Dermis microvascular lymphatic vessel endothelial cell (primary cell): ENCODE measurements around the gene WDR35. TPM values are rescaled to one million over a fixed set of nuclear protein-coding genes. Genes with fewer than 3 reads are reported as not detected.
"Not testable (repeated sequence)": the region's sequence is repeated elsewhere in the genome, so short reads cannot be mapped to it uniquely, and the experiment has no call there.

Experiments used
- DNase-seq, 2 donors: peaks; one replicate each; pipeline versions ENCODE4 v3.0.0 to v3.0.0-alpha.2; 2010; ENCODE audit warnings: low read depth in 2 of 2
- total RNA-seq: library from RNA; depleted of rRNA; stranded (reverse); fragments of >200 nt; gene quantifications from 2 replicates; pipeline ENCODE4 v1.2.1, GENCODE V29; 2014

Gene WDR35
- total RNA-seq, 1 donor from 2014 or later: 5.0 TPM

- DNase-seq: no peak
Observed at GRCh38 chr2:19942199-19942598, 47.7 kb downstream of the WDR35 start.

DNA sequence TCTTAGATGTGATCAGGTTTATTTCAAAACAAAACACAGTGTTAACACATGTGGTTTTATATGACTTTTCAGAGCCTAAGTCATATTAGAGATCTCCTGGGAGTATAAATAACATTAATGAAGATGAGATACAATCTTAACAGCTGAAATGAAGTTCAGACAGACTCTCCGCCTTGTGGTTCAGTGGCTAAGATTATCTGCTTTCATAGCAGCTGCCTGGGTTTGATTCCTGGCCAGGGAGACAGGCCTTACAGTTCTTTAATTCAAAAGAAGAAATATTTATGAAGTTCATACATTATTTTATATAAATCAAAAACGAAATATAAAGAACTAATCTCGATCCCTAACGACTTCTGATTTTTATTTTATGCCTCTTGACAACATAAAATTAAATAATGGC lies 52.9 kb downstream of the WDR35 start:
- DNase-seq: no peak

- DNase-seq: no peak
Observed at GRCh38 chr2:19936203-19936602, 53.7 kb downstream of the WDR35 start.

DNA sequence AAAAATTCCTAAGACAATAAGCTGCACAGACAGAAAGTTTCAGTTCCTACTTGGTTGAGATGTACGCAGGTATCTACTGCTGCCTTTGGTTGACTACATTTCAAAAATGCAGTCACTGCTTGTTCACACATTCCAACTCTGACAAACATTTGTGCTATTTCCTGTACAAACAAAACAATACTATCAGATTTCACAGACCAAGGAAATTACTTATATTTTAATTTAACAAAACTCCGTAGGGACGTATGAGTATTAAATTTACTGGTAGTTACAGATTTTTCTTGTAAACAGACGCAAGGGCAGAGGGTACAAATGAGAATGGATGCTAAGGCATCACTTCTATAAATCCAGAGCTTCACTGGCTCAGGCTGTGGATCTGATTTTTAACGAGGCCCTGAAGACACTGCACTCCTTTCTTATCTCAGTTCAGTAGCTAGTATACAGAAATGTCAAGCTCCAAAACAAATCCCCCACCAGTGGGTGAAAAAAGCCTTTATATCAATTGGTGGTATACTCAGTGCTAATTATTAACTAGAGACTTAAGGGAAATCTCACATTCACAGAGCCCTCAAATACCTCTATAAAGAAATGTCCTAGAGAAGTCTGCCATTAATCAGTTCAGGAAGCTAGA lies 56.4 kb downstream of the WDR35 start:
- DNase-seq: peak; percentile 84 to 88

DNA sequence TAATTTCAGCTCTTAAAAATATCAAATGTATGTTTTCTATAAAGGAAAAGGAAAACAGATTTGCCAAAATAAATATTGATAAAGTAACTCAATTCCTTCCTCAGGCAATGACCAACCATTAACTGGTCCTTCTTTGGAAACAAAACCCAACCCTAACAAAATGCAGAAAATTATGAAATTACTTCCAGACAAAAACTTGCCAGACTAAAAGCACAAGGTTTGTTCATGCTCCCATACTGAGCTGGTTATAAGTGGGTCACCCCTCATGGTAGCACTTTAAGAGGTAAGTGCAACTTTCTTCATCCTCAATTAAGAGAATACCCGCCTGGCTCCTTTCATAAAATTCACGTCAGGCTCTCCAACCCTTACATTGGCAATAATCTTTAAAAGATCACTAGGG lies 57.0 kb downstream of the WDR35 start:
- DNase-seq: peak; percentile 20 to 66

DNA sequence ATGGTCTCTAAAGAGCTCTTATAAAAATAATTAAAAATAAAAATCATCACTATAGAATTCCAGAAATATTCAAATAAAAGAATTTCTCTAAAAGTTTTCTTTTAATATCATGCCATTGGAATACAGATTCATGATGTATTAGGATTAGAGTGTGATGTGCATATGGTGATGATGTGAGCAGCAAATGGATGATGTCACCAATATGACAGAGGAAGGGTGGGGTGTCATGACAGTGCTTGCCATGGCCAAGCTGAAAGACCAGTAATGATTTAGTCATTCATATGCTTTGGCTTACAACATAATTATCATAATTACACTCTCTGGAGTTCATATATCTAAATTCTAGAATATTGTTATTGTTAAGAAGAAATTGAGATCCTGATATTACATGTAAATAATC lies 60.7 kb downstream of the WDR35 start:
- DNase-seq: no peak

DNA sequence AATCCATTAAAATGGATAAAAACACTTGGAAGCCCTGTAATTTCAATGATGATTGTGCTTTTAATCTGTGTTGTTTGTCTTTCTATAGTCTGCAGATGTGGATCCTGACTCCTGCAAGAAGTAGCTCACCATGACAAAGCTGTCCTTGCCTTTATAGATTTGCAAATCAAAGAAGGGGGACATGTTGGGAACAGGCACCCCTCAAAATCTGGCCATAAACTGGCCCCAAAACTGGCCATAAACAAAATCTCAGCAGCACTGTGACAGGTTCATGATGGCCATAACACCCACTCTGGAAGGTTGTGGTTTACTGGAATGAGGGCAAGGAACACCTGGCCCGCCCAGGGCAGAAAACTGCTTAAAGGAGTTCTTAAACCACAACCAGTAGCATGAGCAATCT lies 62.1 kb downstream of the WDR35 start:
- DNase-seq: not testable (repeated sequence)

DNA sequence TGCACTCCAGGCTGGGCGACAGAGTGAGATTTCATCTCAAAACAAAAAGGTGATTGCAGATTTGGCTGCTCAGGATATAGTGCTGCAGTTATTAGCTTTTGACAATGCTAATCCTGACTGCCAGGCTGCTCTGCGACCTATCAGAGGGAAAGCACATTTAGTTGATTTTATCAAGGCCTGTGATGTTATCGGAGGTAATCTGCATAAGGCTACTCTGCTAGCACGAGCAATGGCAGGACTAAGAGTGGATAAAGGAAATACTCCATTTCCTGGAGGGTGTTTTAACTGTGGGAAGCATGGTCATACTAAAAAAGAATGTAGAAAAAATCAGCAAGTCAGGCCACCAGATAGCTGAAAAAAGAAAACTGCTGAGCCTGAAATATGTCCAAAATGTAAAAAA lies 65.4 kb downstream of the WDR35 start:
- peak; percentile 48 to 69 for DNase-seq

- not testable (repeated sequence) for DNase-seq
Observed at GRCh38 chr2:19922188-19922587, 67.7 kb downstream of the WDR35 start.

- no peak for DNase-seq
Observed at GRCh38 chr2:19916385-19916950, 73.4 kb downstream of the WDR35 start.

DNA sequence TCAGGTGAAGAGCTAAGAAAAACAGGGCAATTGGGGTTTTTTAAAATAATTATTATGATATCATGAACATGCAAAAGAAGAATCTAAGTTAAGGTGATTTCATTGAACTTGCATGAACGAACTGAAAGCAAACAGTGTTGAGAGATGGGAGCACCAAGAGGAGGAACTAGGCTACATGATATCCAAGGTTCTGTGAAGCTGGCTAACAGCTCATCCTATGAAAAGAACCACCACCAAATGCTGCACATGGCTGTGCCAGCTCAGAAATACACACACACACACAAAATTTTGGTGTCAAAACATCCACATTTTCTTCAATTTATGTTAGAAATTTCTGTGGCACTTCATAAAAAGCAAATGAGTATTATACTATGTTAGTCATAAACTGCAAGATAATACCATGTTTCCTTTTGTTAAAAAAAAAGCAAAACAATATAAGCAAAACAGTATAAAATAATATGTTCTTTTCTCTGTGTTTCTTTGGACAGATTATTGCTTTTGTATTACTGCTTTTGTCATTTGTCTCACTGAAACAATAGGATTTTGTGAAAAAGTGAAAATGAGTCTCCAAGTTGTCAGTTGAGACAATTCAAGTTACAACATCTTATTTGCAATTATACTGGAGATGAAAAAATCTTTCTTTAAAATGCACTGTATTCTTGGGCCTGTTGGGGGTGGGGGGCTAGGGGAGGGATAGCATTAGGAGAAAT lies 75.5 kb downstream of the WDR35 start:
- no peak for DNase-seq

DNA sequence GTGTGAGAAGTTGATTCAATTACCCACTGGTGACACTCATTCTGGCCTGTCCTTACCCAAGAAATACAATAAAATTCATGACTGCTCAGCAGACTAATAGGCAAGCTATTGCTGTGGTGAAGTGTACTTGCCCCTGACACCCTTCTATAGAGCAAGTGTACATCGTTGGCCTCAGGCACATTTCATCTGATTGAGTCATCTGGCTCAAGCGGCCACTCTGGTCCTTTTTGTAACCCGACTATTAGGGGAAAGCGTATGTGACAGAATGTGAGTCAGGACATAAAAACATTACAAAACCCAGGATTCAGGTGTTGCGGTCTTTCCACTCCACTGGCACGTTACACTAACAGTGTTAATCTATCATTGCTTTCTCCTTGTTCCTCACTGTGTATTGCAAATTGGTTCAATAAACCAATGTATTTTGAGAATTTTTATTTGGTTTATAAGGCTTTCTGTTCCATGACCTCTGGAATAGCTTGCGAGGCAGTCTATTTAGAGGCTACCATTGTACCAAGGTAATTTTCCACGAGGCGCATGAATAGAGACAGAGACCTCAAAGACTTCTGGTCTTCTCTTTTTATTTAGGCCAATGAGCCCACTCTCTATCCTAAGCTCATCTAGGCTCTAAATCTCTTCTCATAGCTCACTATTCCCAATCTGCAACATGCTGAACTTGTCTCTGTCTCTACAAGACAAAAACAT lies 77.9 kb downstream of the WDR35 start:
- DNase-seq: no peak

- DNase-seq: peak; percentile 7 to 25
Observed at GRCh38 chr2:19902216-19902740, 87.6 kb downstream of the WDR35 start.

GRCh38 chr2:19901442-19902215 lies 88.3 kb downstream of the WDR35 start, which contains the start of gene TTC32:
Gene TTC32, minus strand, starts transcription at chr2:19901983. Its CDS starts 129 bp downstream, at chr2:19901854.
- DNase-seq: peak; percentile 94 to 97

DNA sequence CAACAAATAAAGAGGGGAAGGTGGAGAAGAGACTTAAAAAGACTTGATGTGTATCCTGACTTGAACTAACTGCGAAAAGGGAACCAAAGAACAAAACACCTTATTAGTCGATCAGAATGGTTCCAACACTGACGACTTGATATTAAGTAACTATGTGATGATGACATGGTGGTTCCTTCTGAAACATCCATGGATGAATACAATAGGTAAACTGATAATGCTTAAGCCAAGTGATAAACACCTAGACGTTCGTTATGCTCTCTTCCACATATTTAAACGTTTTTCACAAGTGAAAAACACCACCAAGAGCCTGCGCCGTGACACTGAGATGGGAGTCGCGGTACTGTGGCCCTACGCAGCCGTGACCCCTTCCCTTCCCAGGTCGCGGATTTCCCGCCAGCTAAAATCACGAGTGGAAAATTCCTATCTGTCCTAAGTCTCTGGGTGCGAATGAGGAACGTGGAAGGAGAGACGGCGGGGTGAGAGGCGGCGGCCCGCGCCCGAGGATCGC lies 88.9 kb downstream of the WDR35 start:
- peak; percentile 17 to 42 for DNase-seq

- peak in 1 of 2 donors; percentile 29 for DNase-seq
Observed at GRCh38 chr2:19899985-19900930, 89.6 kb downstream of the WDR35 start.

DNA sequence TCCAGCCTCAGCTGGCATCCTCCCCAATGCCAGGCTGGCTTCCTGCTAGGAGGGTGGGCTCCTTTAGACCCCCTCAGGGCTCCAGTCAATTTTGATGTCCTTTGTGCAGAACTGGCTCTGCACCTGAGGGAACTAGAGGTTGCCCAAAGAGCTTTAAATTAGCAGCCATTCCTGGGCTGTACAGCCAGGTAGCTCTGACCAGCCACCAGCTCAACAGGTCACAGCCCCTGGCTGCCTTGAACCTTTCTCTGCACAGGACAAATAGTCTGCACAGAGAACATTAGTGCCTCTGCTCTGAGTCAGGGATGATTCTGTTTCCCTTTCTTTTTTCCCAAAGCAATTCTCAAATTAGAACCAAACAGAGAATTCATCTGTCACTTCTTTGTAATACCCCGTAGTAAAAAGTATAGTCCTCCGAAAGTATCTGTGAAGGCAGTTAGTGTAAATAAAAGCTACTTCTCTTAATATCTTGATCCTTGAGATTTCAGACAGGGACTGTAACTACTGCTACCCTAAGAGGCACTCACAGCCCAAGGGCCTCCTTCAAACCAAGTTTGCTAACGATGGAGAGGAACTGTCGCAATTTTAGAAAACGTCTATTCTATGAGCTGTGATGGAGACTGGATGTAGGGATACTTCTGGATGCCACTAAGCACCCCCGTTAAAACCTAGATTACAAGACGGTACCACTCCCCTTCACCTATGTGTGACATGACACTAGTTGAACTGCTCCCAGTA lies 91.1 kb downstream of the WDR35 start:
- DNase-seq: no peak

DNA sequence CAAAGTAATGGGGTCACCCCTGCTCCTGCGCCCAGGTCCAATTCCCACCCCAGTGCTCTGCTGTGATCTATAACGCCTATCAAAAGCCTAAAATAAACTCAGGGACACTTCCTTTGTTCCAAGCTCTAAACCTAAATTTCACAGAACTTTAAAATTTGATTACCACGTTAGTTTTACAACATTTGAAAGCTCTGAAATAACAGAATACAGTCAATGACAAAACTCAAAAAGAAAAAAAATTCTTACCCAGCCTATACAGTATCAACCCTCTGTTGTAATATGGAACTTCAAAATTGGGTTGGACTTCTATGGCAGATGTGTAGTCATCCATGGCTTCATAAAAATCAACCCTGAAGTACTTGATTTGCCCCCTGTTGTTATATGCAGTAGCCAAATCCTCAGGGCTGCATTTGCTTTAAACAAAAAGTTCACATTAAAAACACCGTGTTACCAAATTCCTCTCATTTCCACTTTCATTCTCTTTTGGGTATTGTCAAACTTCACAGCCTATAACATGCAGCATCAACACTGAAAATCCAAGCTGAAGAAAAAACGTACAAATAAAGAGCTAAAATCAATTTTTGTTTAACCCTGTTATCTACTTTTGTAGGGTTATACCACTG lies 92.2 kb downstream of the WDR35 start:
- DNase-seq: no peak

GRCh38 chr2:19895535-19895934 lies 94.4 kb downstream of the WDR35 start:
- DNase-seq: no peak
